K562 (cell line): ENCODE measurements around the gene NKAIN4. TPM values are rescaled to one million over a fixed set of nuclear protein-coding genes. Genes with fewer than 3 reads are reported as not detected.

Experiments used
- ESRRB ChIP-seq: fragments of 250-450 bp; sonication (Bioruptor Pico); IDR thresholded peaks from 2 replicates; pipeline ENCODE4 v1.5.0; 2020; ENCODE audit warnings: mild to moderate bottlenecking, moderate library complexity, borderline replicate concordance
- ID3 ChIP-seq, 2 experiments: fragments of 250-450 bp in 1 of 2; fragments of 450-650 bp in 1 of 2; sonication (Bioruptor Pico) in 1 of 2; IDR thresholded peaks; 2 replicates each; pipeline versions ENCODE4 v1.6.1 to v1.8.0; 2016 to 2021; ENCODE audit warnings: mild to moderate bottlenecking in 2 of 2, moderate library complexity in 2 of 2, missing compliant biosample characterization in 1 of 2, missing genetic modification characterization in 1 of 2
- MYC ChIP-seq, 2 experiments: fragments of 250-450 bp in 1 of 2; sonication (Bioruptor Pico) in 1 of 2; IDR thresholded peaks; 2 replicates each; pipeline versions ENCODE4 v1.5.1 to v1.6.1; 2012 to 2021; ENCODE audit warnings: low read depth in 2 of 2, borderline replicate concordance in 1 of 2, improper control_type of control experiment in 1 of 2, low read length in 1 of 2, mild to moderate bottlenecking in 1 of 2, moderate library complexity in 1 of 2
- NELFE ChIP-seq: IDR thresholded peaks from 2 replicates; pipeline ENCODE4 v1.6.1; 2011; ENCODE audit warnings: mild to moderate bottlenecking; ENCODE audit not compliant: insufficient read depth, insufficient read length
- PBX2 ChIP-seq, 2 experiments: IDR thresholded peaks in 1 of 2; conservative IDR thresholded peaks in 1 of 2; 2 replicates each; pipeline ENCODE4 v1.6.1; 2016; ENCODE audit warnings: low read depth in 2 of 2, mild to moderate bottlenecking in 1 of 2, missing compliant biosample characterization in 1 of 2, missing genetic modification characterization in 1 of 2, moderate library complexity in 1 of 2
- SP1 ChIP-seq: sonication (generic); formaldehyde crosslinking; IDR thresholded peaks from 2 replicates; pipeline ENCODE4 v1.8.1; 2022; ENCODE audit warnings: mild to moderate bottlenecking, missing genetic modification reagents
- SRSF7 ChIP-seq: fragments of 200-400 bp; formaldehyde crosslinking; optimal IDR thresholded peaks from 2 replicates; pipeline ENCODE3; 2017; ENCODE audit warnings: mild to moderate bottlenecking, low read depth, low read length
- TAL1 ChIP-seq: fragments of 450-650 bp; IDR thresholded peaks from 2 replicates; pipeline ENCODE4 v1.6.1; 2016; ENCODE audit warnings: mild to moderate bottlenecking
- TCF7 ChIP-seq: sonication (generic); IDR thresholded peaks from 2 replicates; pipeline ENCODE4 v1.6.1; 2016; ENCODE audit warnings: antibody characterized with exemption, borderline replicate concordance
- TFAP4 ChIP-seq: sonication (generic); formaldehyde crosslinking; IDR thresholded peaks from 2 replicates; pipeline ENCODE4 v1.8.0; 2022; ENCODE audit warnings: missing genetic modification reagents, mild to moderate bottlenecking, moderate library complexity, borderline replicate concordance
- THAP7 ChIP-seq: fragments of 250-450 bp; sonication (Bioruptor Pico); IDR thresholded peaks from 2 replicates; pipeline ENCODE4 v1.5.0; 2021
- XRCC3 ChIP-seq: fragments of 450-650 bp; IDR thresholded peaks from 2 replicates; pipeline ENCODE4 v1.6.1; 2017; ENCODE audit warnings: mild to moderate bottlenecking, moderate library complexity
- ZBTB12 ChIP-seq: fragments of 250-450 bp; sonication (Bioruptor Pico); IDR thresholded peaks from 2 replicates; pipeline ENCODE4 v1.4.0; 2020
- ZBTB7A ChIP-seq: IDR thresholded peaks from 2 replicates; pipeline ENCODE4 v1.6.1; 2011; ENCODE audit warnings: low read depth, mild to moderate bottlenecking, low read length, moderate library complexity, borderline replicate concordance; ENCODE audit not compliant: control insufficient read depth
- ZNF511 ChIP-seq: sonication (generic); formaldehyde crosslinking; IDR thresholded peaks from 2 replicates; pipeline ENCODE4 v1.8.0; 2022; ENCODE audit warnings: mild to moderate bottlenecking, missing genetic modification reagents
- ZNF512 ChIP-seq: IDR thresholded peaks from 2 replicates; pipeline ENCODE4 v1.6.1; 2016; ENCODE audit warnings: missing genetic modification characterization, missing compliant biosample characterization
- polyA plus RNA-seq, 8 experiments: library from polyadenylated mRNA; depleted of rRNA in 4 of 8; stranded (reverse) in 5 of 8; unstranded in 3 of 8; fragments of >200 nt; fragmentation: Nextera tagmentation in 2 of 8; fragmentation: Illumina TruSeq in 1 of 8; extraction: Ambion mirVana in 2 of 8; extraction: Trizol in 1 of 8; gene quantifications; 2 replicates each; pipeline versions ENCODE4 v1.2.1 to v1.2.3, GENCODE V29; 2011 to 2014; ENCODE audit warnings: inconsistent platforms in 1 of 8, missing spikeins in 1 of 8
- total RNA-seq, 7 experiments: library from RNA; depleted of rRNA in 6 of 7; stranded (reverse); fragments of >200 nt in 6 of 7; fragmentation: Illumina TruSeq in 2 of 7; extraction: Trizol in 2 of 7; gene quantifications; 2 replicates each; pipeline versions ENCODE4 v1.2.1 to v1.2.3, GENCODE V29; 2011 to 2021; ENCODE audit warnings: low replicate concordance in 1 of 7

NKAIN4 gene
- total and polyA plus RNA-seq, 9 of the 15 experiments (the other 6 are each of a cell fraction or from before 2014, with no cell fraction given), result not detected

GRCh38 chr20:63272105-63273058 is 18.1 kb upstream of the NKAIN4 start, which contains the start of gene ARFGAP1 (continued):
- TF ChIP-seq ID3 (CRISPR knock-in tag; IDR thresholded peaks at IDR 0.05), result no peak
- TF ChIP-seq ID3 (tag; IDR thresholded peaks at IDR 0.05), result no peak
- TF ChIP-seq ZBTB12, result peak; percentile 63
- TF ChIP-seq MYC (IDR thresholded peaks at IDR 0.05; ENCODE audit: low read depth, low read length), result 0 out of 2 replicates have a peak, but pooled peaks have one; percentile 42
- no peak for TF ChIP-seq MYC (CRISPR knock-in tag; IDR thresholded peaks at IDR 0.05; ENCODE audit: borderline replicate concordance, low read depth)
- no peak for TF ChIP-seq ZNF512 (tag)
- no peak for TF ChIP-seq ESRRB (CRISPR knock-in tag)
- no peak for TF ChIP-seq PBX2 (CRISPR knock-in tag; IDR thresholded peaks at IDR 0.05; ENCODE audit: low read depth)
- no peak for TF ChIP-seq PBX2 (tag; conservative IDR thresholded peaks at IDR 0.05; ENCODE audit: low read depth)
- no peak for TF ChIP-seq TCF7
- TF ChIP-seq TAL1, result no peak
- TF ChIP-seq TFAP4, result peak; percentile 94
- no peak for TF ChIP-seq SP1 (CRISPR knock-in tag)
- TF ChIP-seq ZNF511 (CRISPR knock-in tag), result no peak
- no peak for TF ChIP-seq THAP7 (CRISPR knock-in tag)
- no peak for TF ChIP-seq XRCC3
- TF ChIP-seq NELFE, result no peak
- no peak for TF ChIP-seq SRSF7
- peak; percentile 45; the same call in 1 of the 2 replicates for TF ChIP-seq ZBTB7A
